ENCODE data around the gene KRTAP4-16. TPM values are rescaled to one million over a fixed set of nuclear protein-coding genes. Genes with fewer than 3 reads are reported as not detected.

Gene KRTAP4-16
- total RNA-seq, 2 experiments from 2014 or later, result not detected

Other genes starting within 250 kb of the KRTAP4-16 start
- gene KRT12, start 235.0 kb downstream of the KRTAP4-16 start, total RNA-seq, result not detected
- gene KRT20, start 217.0 kb downstream of the KRTAP4-16 start, total RNA-seq, result not detected
- not detected for gene KRT23, start 164.6 kb downstream of the KRTAP4-16 start, total RNA-seq
- not detected for gene KRT39, start 135.3 kb downstream of the KRTAP4-16 start, total RNA-seq
- gene KRT40, start 117.9 kb downstream of the KRTAP4-16 start, total RNA-seq, result not detected
- gene KRTAP3-3, start 108.0 kb downstream of the KRTAP4-16 start, total RNA-seq, result not detected
- gene KRTAP3-2, start 102.3 kb downstream of the KRTAP4-16 start, total RNA-seq, result not detected
- gene KRTAP3-1, start 93.1 kb downstream of the KRTAP4-16 start, total RNA-seq, result not detected
- not detected for gene KRTAP1-5, start 75.0 kb downstream of the KRTAP4-16 start, total RNA-seq
- not detected for gene KRTAP1-4, start 72.0 kb downstream of the KRTAP4-16 start, total RNA-seq
- gene KRTAP1-3, start 67.3 kb downstream of the KRTAP4-16 start, total RNA-seq, result not detected
- gene KRTAP1-1, start 60.8 kb downstream of the KRTAP4-16 start, total RNA-seq, result not detected
- not detected for gene KRTAP2-1, start 54.9 kb downstream of the KRTAP4-16 start, total RNA-seq
- not detected for gene KRTAP2-2, start 47.0 kb downstream of the KRTAP4-16 start, total RNA-seq
- not detected for gene KRTAP2-3, start 42.1 kb downstream of the KRTAP4-16 start, total RNA-seq
- not detected for gene KRTAP2-4, start 36.3 kb downstream of the KRTAP4-16 start, total RNA-seq
- gene KRTAP4-7, start 18.1 kb downstream of the KRTAP4-16 start, total RNA-seq, result not detected
- not detected for gene KRTAP4-8, start 4.1 kb downstream of the KRTAP4-16 start, total RNA-seq
- not detected for gene KRTAP4-9, start 3.2 kb upstream of the KRTAP4-16 start, total RNA-seq
- not detected for gene KRTAP4-11, start 16.2 kb upstream of the KRTAP4-16 start, total RNA-seq
- not detected for gene KRTAP4-12, start 22.0 kb upstream of the KRTAP4-16 start, total RNA-seq
- gene KRTAP4-6, start 38.3 kb upstream of the KRTAP4-16 start, total RNA-seq, result not detected
- gene KRTAP4-5, start 47.6 kb upstream of the KRTAP4-16 start, total RNA-seq, result not detected
- not detected for gene KRTAP4-4, start 58.5 kb upstream of the KRTAP4-16 start, total RNA-seq
- gene KRTAP4-3, start 66.0 kb upstream of the KRTAP4-16 start, total RNA-seq, result not detected
- not detected for gene KRTAP4-2, start 76.0 kb upstream of the KRTAP4-16 start, total RNA-seq
- gene KRTAP4-1, start 82.7 kb upstream of the KRTAP4-16 start, total RNA-seq, result not detected
- gene KRTAP9-1, start 87.7 kb upstream of the KRTAP4-16 start, total RNA-seq, result not detected
- not detected for gene KRTAP9-2, start 124.4 kb upstream of the KRTAP4-16 start, total RNA-seq
- gene KRTAP9-3, start 130.2 kb upstream of the KRTAP4-16 start, total RNA-seq, result not detected
- not detected for gene KRTAP9-8, start 135.8 kb upstream of the KRTAP4-16 start, total RNA-seq
- not detected for gene KRTAP9-4, start 147.5 kb upstream of the KRTAP4-16 start, total RNA-seq
- gene KRTAP9-9, start 153.2 kb upstream of the KRTAP4-16 start, total RNA-seq, result not detected
- gene KRTAP9-6, start 163.2 kb upstream of the KRTAP4-16 start, total RNA-seq, result not detected
- gene KRTAP9-7, start 173.5 kb upstream of the KRTAP4-16 start, total RNA-seq, result not detected
- gene KRTAP29-1, start 200.6 kb upstream of the KRTAP4-16 start, total RNA-seq, result not detected
- gene KRTAP16-1, start 207.1 kb upstream of the KRTAP4-16 start, total RNA-seq, result not detected
- not detected for gene KRTAP17-1, start 213.5 kb upstream of the KRTAP4-16 start, total RNA-seq
- not detected for gene KRT33A, start 248.6 kb upstream of the KRTAP4-16 start, total RNA-seq